ENCODE results near the gene MX2. TPM values are rescaled to one million over a fixed set of nuclear protein-coding genes. Genes with fewer than 3 reads are reported as not detected.

Gene MX2
- total and polyA plus RNA-seq, 2 experiments from 2014 or later: 5.4 to 9.2 TPM

GRCh38 chr21:41346758-41347157, 15.1 kb upstream of the MX2 start (continued):
- TF ChIP-seq, protein P1, sequence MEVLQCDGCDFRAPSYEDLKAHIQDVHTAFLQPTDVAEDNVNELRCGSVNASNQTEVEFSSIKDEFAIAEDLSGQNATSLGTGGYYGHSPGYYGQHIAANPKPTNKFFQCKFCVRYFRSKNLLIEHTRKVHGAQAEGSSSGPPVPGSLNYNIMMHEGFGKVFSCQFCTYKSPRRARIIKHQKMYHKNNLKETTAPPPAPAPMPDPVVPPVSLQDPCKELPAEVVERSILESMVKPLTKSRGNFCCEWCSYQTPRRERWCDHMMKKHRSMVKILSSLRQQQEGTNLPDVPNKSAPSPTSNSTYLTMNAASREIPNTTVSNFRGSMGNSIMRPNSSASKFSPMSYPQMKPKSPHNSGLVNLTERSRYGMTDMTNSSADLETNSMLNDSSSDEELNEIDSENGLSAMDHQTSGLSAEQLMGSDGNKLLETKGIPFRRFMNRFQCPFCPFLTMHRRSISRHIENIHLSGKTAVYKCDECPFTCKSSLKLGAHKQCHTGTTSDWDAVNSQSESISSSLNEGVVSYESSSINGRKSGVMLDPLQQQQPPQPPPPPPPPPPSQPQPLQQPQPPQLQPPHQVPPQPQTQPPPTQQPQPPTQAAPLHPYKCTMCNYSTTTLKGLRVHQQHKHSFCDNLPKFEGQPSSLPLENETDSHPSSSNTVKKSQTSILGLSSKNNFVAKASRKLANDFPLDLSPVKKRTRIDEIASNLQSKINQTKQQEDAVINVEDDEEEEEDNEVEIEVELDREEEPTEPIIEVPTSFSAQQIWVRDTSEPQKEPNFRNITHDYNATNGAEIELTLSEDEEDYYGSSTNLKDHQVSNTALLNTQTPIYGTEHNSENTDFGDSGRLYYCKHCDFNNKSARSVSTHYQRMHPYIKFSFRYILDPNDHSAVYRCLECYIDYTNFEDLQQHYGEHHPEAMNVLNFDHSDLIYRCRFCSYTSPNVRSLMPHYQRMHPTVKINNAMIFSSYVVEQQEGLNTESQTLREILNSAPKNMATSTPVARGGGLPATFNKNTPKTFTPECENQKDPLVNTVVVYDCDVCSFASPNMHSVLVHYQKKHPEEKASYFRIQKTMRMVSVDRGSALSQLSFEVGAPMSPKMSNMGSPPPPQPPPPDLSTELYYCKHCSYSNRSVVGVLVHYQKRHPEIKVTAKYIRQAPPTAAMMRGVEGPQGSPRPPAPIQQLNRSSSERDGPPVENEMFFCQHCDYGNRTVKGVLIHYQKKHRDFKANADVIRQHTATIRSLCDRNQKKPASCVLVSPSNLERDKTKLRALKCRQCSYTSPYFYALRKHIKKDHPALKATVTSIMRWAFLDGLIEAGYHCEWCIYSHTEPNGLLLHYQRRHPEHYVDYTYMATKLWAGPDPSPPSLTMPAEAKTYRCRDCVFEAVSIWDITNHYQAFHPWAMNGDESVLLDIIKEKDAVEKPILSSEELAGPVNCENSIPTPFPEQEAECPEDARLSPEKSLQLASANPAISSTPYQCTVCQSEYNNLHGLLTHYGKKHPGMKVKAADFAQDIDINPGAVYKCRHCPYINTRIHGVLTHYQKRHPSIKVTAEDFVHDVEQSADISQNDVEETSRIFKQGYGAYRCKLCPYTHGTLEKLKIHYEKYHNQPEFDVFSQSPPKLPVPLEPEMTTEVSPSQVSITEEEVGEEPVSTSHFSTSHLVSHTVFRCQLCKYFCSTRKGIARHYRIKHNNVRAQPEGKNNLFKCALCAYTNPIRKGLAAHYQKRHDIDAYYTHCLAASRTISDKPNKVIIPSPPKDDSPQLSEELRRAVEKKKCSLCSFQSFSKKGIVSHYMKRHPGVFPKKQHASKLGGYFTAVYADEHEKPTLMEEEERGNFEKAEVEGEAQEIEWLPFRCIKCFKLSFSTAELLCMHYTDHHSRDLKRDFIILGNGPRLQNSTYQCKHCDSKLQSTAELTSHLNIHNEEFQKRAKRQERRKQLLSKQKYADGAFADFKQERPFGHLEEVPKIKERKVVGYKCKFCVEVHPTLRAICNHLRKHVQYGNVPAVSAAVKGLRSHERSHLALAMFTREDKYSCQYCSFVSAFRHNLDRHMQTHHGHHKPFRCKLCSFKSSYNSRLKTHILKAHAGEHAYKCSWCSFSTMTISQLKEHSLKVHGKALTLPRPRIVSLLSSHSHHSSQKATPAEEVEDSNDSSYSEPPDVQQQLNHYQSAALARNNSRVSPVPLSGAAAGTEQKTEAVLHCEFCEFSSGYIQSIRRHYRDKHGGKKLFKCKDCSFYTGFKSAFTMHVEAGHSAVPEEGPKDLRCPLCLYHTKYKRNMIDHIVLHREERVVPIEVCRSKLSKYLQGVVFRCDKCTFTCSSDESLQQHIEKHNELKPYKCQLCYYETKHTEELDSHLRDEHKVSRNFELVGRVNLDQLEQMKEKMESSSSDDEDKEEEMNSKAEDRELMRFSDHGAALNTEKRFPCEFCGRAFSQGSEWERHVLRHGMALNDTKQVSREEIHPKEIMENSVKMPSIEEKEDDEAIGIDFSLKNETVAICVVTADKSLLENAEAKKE (CRISPR knock-in tag; IDR thresholded peaks at IDR 0.05): no peak
- TF ChIP-seq ZNF114 (CRISPR knock-in tag; IDR thresholded peaks at IDR 0.05) (no peak), EZH2 (IDR thresholded peaks at IDR 0.05; ENCODE audit: low read depth, unreplicated experiment) (no peak), EZH2phosphoT487 (IDR thresholded peaks at IDR 0.05; ENCODE audit: unreplicated experiment) (no peak), ZNF331 (CRISPR knock-in tag; IDR thresholded peaks at IDR 0.05; ENCODE audit: low read depth) (no peak), STAT1 (IDR thresholded peaks at IDR 0.05; ENCODE audit: unreplicated experiment) (no peak), JUNB (IDR thresholded peaks at IDR 0.05; ENCODE audit: unreplicated experiment) (no peak)
- TF ChIP-seq, protein P2, sequence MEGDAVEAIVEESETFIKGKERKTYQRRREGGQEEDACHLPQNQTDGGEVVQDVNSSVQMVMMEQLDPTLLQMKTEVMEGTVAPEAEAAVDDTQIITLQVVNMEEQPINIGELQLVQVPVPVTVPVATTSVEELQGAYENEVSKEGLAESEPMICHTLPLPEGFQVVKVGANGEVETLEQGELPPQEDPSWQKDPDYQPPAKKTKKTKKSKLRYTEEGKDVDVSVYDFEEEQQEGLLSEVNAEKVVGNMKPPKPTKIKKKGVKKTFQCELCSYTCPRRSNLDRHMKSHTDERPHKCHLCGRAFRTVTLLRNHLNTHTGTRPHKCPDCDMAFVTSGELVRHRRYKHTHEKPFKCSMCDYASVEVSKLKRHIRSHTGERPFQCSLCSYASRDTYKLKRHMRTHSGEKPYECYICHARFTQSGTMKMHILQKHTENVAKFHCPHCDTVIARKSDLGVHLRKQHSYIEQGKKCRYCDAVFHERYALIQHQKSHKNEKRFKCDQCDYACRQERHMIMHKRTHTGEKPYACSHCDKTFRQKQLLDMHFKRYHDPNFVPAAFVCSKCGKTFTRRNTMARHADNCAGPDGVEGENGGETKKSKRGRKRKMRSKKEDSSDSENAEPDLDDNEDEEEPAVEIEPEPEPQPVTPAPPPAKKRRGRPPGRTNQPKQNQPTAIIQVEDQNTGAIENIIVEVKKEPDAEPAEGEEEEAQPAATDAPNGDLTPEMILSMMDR (conservative IDR thresholded peaks at IDR 0.05; ENCODE audit: low read depth in 2 of 2): no peak

DNA sequence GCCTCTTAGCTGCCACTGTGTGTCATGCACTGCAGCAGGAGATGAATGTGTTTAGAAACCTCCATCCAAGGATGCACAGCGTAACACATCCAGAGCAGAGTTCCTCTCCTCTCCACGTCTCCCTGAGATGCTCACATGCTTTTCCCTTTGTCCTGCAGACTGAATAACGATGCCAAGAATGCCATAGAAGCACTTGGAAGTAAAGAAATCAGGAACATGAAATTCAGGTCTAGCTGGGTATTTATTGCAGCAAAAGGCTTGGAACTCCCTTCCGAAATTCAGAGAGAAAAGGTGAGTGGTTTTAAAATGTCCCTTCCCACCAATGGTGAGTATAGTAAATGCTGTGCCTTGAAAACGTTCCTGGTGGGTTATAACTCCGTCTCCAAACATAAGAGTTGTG, 13.4 kb upstream of the MX2 start:
- H3K27ac ChIP-seq (ENCODE audit: low read depth): no peak overlapping the region
- Mint-ChIP-seq H3K27ac (no peak overlapping the region), H3K27me3 (ENCODE audit: insufficient read depth, low read depth, poor library complexity) (peaks cover 6% of the 10 kb centered on the region), H3K9me3 (no peaks in the 10 kb centered on the region), H3K4me1 (no peaks in the 10 kb centered on the region), H3K4me3 (no peak overlapping the region), H3K36me3 (ENCODE audit: low read depth) (no peaks in the 10 kb centered on the region)
- no peak for ATAC-seq
- H3K4me3 ChIP-seq: no peak overlapping the region
- no peaks in the 10 kb centered on the region for H3K79me2 ChIP-seq (replicated peaks; ENCODE audit: insufficient read depth)
- no peaks in the 10 kb centered on the region for H3K4me1 ChIP-seq (ENCODE audit: insufficient read depth)
- H3K9me2 ChIP-seq (ENCODE audit: insufficient read depth): no peaks in the 10 kb centered on the region
- DNase-seq (ENCODE audit: low spot score): no peak
- no peaks in the 10 kb centered on the region; the same call in 1 of the 2 replicates for H4K20me1 ChIP-seq (replicated peaks; ENCODE audit: insufficient read depth)
- no peaks in the 10 kb centered on the region for H3K36me3 ChIP-seq (ENCODE audit: insufficient read depth)
- no peaks in the 10 kb centered on the region for H3K27me3 ChIP-seq (ENCODE audit: insufficient read depth)
- H3F3A ChIP-seq (replicated peaks; ENCODE audit: low read depth): no peaks in the 10 kb centered on the region
- no peak overlapping the region for H2AFZ ChIP-seq
- no peak overlapping the region for H3K4me2 ChIP-seq
- TF ChIP-seq CREB1 (CRISPR knock-in tag; IDR thresholded peaks at IDR 0.05; ENCODE audit: low read depth): no peak
- TF ChIP-seq, protein P1 (CRISPR knock-in tag; IDR thresholded peaks at IDR 0.05): no peak
- TF ChIP-seq STAT1 (IDR thresholded peaks at IDR 0.05; ENCODE audit: unreplicated experiment): no peak
